SK-N-SH (cell line): ENCODE results near the gene HPN. TPM values are rescaled to one million over a fixed set of nuclear protein-coding genes. Genes with fewer than 3 reads are reported as not detected.
A peak's percentile ranks its signal among the peaks of the same experiment; 100 is the strongest.

Source experiments
- CTCF ChIA-PET: fragments of 300-600, 350-600 bp; formaldehyde crosslinking; extraction: SDS; loops from one replicate; lab custom pipeline; 2021; lab: Yijun Ruan, JAX
- POLR2A ChIA-PET: fragments of 350-600 bp; sonication (Branson Sonifier 250); formaldehyde crosslinking; extraction: SDS; loops from one replicate; lab custom pipeline; 2020; ENCODE audit warnings: antibody characterized with exemption, inconsistent platforms; lab: Yijun Ruan, JAX
- DNase-seq: peaks from one replicate; pipeline ENCODE4 v3.0.0; 2012
- H2AFZ ChIP-seq: fragments of 200-600 bp; sonication (generic); 2 replicates; pipeline ENCODE4 v1.8.1; 2016; ENCODE audit warnings: antibody characterized with exemption, mild to moderate bottlenecking, low read depth
- H3F3A ChIP-seq: fragments of 200-600 bp; sonication (generic); replicated peaks from 2 replicates; pipeline ENCODE3; 2016; ENCODE audit warnings: antibody characterized with exemption, mild to moderate bottlenecking; ENCODE audit not compliant: insufficient read depth
- H3K27ac ChIP-seq, 2 experiments: fragments of 200-500 bp in 1 of 2; fragments of 200-600 bp in 1 of 2; sonication (Bioruptor generic) in 1 of 2; sonication (generic), shearing (Covaris generic) in 1 of 2; 2 replicates each; pipeline versions ENCODE4 v1.5.1 to v1.6.1; 2014 to 2016; ENCODE audit warnings: low read depth in 2 of 2, inconsistent platforms in 1 of 2, low read length in 1 of 2, mild to moderate bottlenecking in 1 of 2, mixed read lengths in 1 of 2
- H3K27me3 ChIP-seq: fragments of 200-600 bp; sonication (generic), shearing (Covaris generic); 2 replicates; pipeline ENCODE4 v1.6.1; 2016; ENCODE audit warnings: mixed run types; ENCODE audit not compliant: insufficient read depth
- H3K36me3 ChIP-seq, 2 experiments: fragments of 200-500 bp in 1 of 2; fragments of 200-600 bp in 1 of 2; sonication (Bioruptor generic) in 1 of 2; sonication (generic) in 1 of 2; replicated peaks in 1 of 2; 2 replicates each; pipeline versions ENCODE3 to v1.5.1; 2014 to 2016; ENCODE audit warnings: low read length in 1 of 2, mild to moderate bottlenecking in 1 of 2; ENCODE audit not compliant: insufficient read depth in 2 of 2, control insufficient read depth in 1 of 2
- H3K4me1 ChIP-seq, 2 experiments: fragments of 200-500 bp in 1 of 2; fragments of 200-600 bp in 1 of 2; sonication (Bioruptor generic) in 1 of 2; sonication (generic), shearing (Covaris generic) in 1 of 2; 2 replicates each; pipeline versions ENCODE4 v1.5.1 to v1.6.1; 2014 to 2016; ENCODE audit warnings: low read depth in 1 of 2, low read length in 1 of 2, mixed run types in 1 of 2; ENCODE audit not compliant: insufficient read depth in 2 of 2, control insufficient read depth in 1 of 2
- H3K4me2 ChIP-seq: fragments of 200-600 bp; sonication (generic), shearing (Covaris generic); 2 replicates; pipeline ENCODE4 v1.6.1; 2017; ENCODE audit warnings: mixed run types
- H3K4me3 ChIP-seq, 2 experiments: fragments of 200-500 bp in 1 of 2; fragments of 200-600 bp in 1 of 2; sonication (Bioruptor generic) in 1 of 2; sonication (generic), shearing (Covaris generic) in 1 of 2; 2 replicates each; pipeline versions ENCODE4 v1.5.1 to v1.8.1; 2014 to 2016; ENCODE audit warnings: low read depth in 2 of 2, inconsistent platforms in 1 of 2, low read length in 1 of 2, mild to moderate bottlenecking in 1 of 2, mixed read lengths in 1 of 2, moderate library complexity in 1 of 2
- H3K79me2 ChIP-seq: fragments of 200-600 bp; sonication (generic); 2 replicates; pipeline ENCODE4 v1.8.1; 2017; ENCODE audit warnings: mild to moderate bottlenecking; ENCODE audit not compliant: insufficient read depth
- H3K9ac ChIP-seq: fragments of 200-600 bp; sonication (generic); 2 replicates; pipeline ENCODE4 v1.6.1; 2017; ENCODE audit warnings: mixed run types
- H3K9me2 ChIP-seq: fragments of 200-600 bp; sonication (generic); 2 replicates; pipeline ENCODE4 v1.6.1; 2017; ENCODE audit warnings: mixed run types
- H3K9me3 ChIP-seq: fragments of 200-600 bp; sonication (generic); 2 replicates; pipeline ENCODE4 v1.6.1; 2017; ENCODE audit warnings: mixed run types, mild to moderate bottlenecking, moderate library complexity
- H4K20me1 ChIP-seq: fragments of 200-600 bp; sonication (generic); 2 replicates; pipeline ENCODE4 v1.6.1; 2017; ENCODE audit warnings: mild to moderate bottlenecking, mixed run types; ENCODE audit not compliant: insufficient read depth
- CHD2 ChIP-seq: fragments of 150-350 bp; IDR thresholded peaks from 2 replicates; pipeline ENCODE4 v1.6.1; 2018; ENCODE audit warnings: low read length; ENCODE audit not compliant: partially characterized antibody
- ELF1 ChIP-seq: IDR thresholded peaks from 2 replicates; pipeline ENCODE4 v1.4.0; 2012
- EP300 ChIP-seq, 2 experiments: IDR thresholded peaks; 2 replicates each; pipeline versions ENCODE4 v1.4.0 to v1.6.1; 2012; ENCODE audit warnings: borderline replicate concordance in 1 of 2, low read depth in 1 of 2, low read length in 1 of 2
- FOXJ3 ChIP-seq: sonication (generic); formaldehyde crosslinking; IDR thresholded peaks from 2 replicates; pipeline ENCODE4 v1.5.1; 2020; ENCODE audit warnings: mild to moderate bottlenecking, missing genetic modification reagents
- JUND ChIP-seq: IDR thresholded peaks from 2 replicates; pipeline ENCODE4 v1.4.0; 2012
- MXI1 ChIP-seq: IDR thresholded peaks from 2 replicates; pipeline ENCODE4 v1.6.1; 2012; ENCODE audit warnings: mild to moderate bottlenecking, low read depth, low read length, improper control_type of control experiment
- NRF1 ChIP-seq: IDR thresholded peaks from 2 replicates; pipeline ENCODE4 v1.6.1; 2012; ENCODE audit warnings: low read depth, mild to moderate bottlenecking, low read length
- POLR2AphosphoS5 ChIP-seq: IDR thresholded peaks from 2 replicates; pipeline ENCODE4 v1.6.1; 2012; ENCODE audit warnings: low read depth, low read length
- RAD21 ChIP-seq: IDR thresholded peaks from 2 replicates; pipeline ENCODE4 v1.6.1; 2012; ENCODE audit warnings: mild to moderate bottlenecking, low read length
- RCOR1 ChIP-seq: fragments of 150-350 bp; IDR thresholded peaks from 2 replicates; pipeline ENCODE4 v1.6.1; 2017; ENCODE audit warnings: antibody characterized with exemption, low read length
- RXRA ChIP-seq: IDR thresholded peaks from 2 replicates; pipeline ENCODE4 v1.4.0; 2012; ENCODE audit warnings: low read depth, mild to moderate bottlenecking, borderline replicate concordance
- SMC3 ChIP-seq: IDR thresholded peaks from 2 replicates; pipeline ENCODE4 v1.6.1; 2012; ENCODE audit warnings: low read depth, low read length, improper control_type of control experiment
- TCF12 ChIP-seq: IDR thresholded peaks from 2 replicates; pipeline ENCODE4 v1.4.0; 2012
- TEAD4 ChIP-seq: IDR thresholded peaks from 2 replicates; pipeline ENCODE4 v1.4.0; 2012; ENCODE audit warnings: mild to moderate bottlenecking, borderline replicate concordance; ENCODE audit not compliant: insufficient read depth
- YY1 ChIP-seq: IDR thresholded peaks from 2 replicates; pipeline ENCODE4 v1.4.0; 2012; ENCODE audit warnings: low read depth, mild to moderate bottlenecking
- WGBS: methylation state at CpG from one replicate; pipeline ENCODE4 v1.1.6; 2017; ENCODE audit warnings: low lambda C conversion rate; 5-methylcytosine and 5-hydroxymethylcytosine counted together
- polyA plus RNA-seq, 3 experiments: library from polyadenylated mRNA; depleted of rRNA; stranded (reverse); fragments of >200 nt; gene quantifications; 2 replicates each; pipeline ENCODE4 v1.2.3, GENCODE V29; 2012
- TF ChIP-seq, protein P1 (sequence below): IDR thresholded peaks from 2 replicates; pipeline ENCODE4 v1.4.0; 2012; ENCODE audit warnings: low read depth
- TF ChIP-seq, protein P2 (sequence below): fragments of 200-600 bp; sonication (generic); IDR thresholded peaks from 2 replicates; pipeline ENCODE4 v1.6.1; 2017; ENCODE audit warnings: antibody characterized with exemption, mild to moderate bottlenecking, moderate library complexity

HPN gene
- polyA plus RNA-seq, 1 of the 3 experiments (the other 2 are of a cell fraction) = 0.05 TPM

DNA sequence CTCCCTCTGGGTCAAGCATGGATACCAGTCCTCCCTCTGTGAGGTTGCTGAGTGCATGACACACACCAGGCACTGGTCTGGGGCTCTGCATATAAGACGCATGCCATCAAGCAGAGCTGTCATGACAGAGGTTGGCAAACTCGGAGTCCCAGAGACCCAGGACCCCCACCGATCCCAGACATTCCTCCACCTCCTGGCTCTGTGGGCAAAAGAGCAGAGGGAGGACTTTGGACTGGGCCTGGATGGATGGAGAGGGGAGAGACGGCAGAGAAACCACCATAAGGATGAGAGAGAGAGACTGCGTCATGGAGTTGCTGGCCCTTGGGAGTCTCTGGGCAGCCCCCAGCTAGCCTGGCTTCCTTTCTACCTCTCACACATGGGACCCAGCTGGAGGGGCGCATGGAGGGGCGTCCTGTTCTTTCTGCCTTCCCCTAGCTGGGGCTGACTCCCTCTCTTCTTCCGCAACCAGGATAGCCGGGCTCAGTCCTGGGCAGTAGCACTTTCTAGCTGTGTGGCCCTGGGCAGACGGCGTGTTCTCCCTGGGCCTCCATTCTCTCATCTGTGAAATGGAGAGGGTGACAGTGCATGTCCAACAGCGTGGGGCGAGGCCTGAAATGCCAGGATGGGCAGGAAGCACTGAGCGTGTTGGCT lies 1.6 kb downstream of the HPN start:
- TF ChIP-seq JUND = no peak
- no peak for TF ChIP-seq ELF1
- no peak for TF ChIP-seq MXI1
- TF ChIP-seq CHD2 = no peak
- TF ChIP-seq RXRA = no peak
- no peak for TF ChIP-seq TCF12
- no peak for TF ChIP-seq NRF1
- no peak for TF ChIP-seq RAD21
- TF ChIP-seq POLR2AphosphoS5 = no peak
- TF ChIP-seq SMC3 = no peak
- Histone ChIP-seq H3K9me3 (no peaks in the 10 kb centered on the region), H3K4me2 (no peak overlapping the region), H3F3A (no peaks in the 10 kb centered on the region), H3K27ac (no peak overlapping the region), H3K36me3 (no peaks in the 10 kb centered on the region), H4K20me1 (no peaks in the 10 kb centered on the region), H3K79me2 (no peaks in the 10 kb centered on the region), H3K4me3 (no peak overlapping the region), H3K9me2 (no peaks in the 10 kb centered on the region), H2AFZ (no peak overlapping the region), H3K4me1 (no peaks in the 10 kb centered on the region), H3K27me3 (no peaks in the 10 kb centered on the region), H3K9ac (no peak overlapping the region)
- DNase-seq = no peak
- POLR2A ChIA-PET = no interaction called here
- CTCF ChIA-PET = interaction anchor here (0.6 to 5.2 kb wide), 16 partner anchors 11 to 205 kb away, joined by 3 to 86 read pairs (median 8); partner anchors contain the start of genes FXYD7 and SCN1B
- 69% methylated on average over 13 of the region's 14 CpGs for WGBS

DNA sequence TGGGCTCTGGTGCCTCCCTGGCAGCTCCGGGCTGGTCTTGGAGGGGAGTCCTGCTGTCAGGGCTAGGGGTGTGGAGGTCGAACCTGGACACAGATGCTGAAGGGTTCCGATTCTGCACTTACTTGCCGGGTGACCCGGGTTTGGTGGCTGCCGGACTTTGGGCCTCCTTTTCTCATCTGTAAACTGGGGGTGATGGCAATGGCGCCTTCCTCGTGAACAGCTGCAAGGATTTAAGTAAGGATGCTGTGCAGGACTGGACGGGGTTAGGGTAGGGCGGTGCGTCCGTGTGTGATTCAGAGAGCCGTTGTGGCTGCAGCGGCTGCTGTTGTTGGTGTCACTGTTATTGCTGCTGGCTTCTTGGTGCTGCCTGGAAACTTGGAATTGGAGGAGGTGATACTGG lies 2.4 kb downstream of the HPN start:
- Histone ChIP-seq H3K4me3 (no peak overlapping the region; a peak in 1 of 4 replicates), H2AFZ (no peak overlapping the region), H3K27ac (no peak overlapping the region), H3K79me2 (no peaks in the 10 kb centered on the region), H3K36me3 (no peaks in the 10 kb centered on the region), H3K27me3 (no peaks in the 10 kb centered on the region), H4K20me1 (no peaks in the 10 kb centered on the region), H3K9ac (no peak overlapping the region), H3K4me1 (peaks cover 0 to 2% of the 10 kb centered on the region in 2 experiments; a peak in 1 of 4 replicates), H3K4me2 (no peak overlapping the region), H3K9me2 (no peaks in the 10 kb centered on the region), H3K9me3 (no peaks in the 10 kb centered on the region), H3F3A (no peaks in the 10 kb centered on the region)
- no peak for TF ChIP-seq FOXJ3 (CRISPR knock-in tag)
- TF ChIP-seq NRF1 = no peak
- ChIA-PET CTCF (interaction anchor here (0.6 to 5.2 kb wide), 50 partner anchors 12 to 697 kb away, joined by 3 to 86 read pairs (median 5); partner anchors contain the start of genes FXYD3, FXYD7, LGI4 and SCN1B), POLR2A (no interaction called here)
- no peak for DNase-seq
- WGBS = 51% methylated on average over 11 of the region's 14 CpGs

DNA sequence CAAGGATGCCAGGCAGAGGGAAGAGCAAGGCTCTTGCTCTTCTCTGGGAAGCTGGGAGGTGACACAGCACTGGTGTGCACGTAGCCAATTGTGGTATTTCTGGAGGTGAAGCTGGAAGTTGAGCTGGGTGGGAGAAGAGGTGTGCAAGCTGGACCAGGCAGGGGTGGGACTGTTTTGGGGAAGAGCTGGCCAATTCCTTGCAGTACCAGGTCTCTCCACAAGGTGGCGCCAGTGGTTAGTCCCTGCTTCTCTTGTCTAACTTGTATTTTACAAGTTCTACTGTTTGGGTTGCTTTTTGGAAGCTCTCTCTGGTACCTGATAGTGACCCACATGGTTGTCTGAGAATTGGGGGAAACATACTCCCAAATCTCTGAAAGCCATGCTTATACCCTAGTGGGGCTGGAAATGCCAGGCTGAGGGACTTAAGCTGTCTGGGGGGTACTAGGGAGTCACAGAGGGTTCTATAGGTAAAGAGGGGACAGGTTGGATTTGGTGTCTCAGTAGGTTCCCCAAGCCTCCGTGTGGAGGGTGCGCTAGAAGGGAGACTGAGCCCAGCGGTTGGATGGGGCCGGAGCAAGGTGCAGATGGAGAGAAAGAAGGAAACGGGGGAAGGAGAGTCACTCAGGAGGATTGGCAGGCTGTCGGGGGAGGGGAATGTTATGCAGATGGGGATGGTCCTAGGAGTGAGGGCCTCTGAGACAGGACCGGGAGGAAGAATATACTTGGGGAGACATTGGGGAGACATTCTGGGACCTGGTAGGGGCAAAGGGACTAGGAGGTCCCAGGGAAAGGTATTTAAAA lies 3.0 kb downstream of the HPN start:
- TF ChIP-seq RCOR1 (0 out of 2 replicates have a peak, but pooled peaks have one; percentile 25), TEAD4 (no peak), MXI1 (no peak), FOXJ3 (CRISPR knock-in tag) (no peak), SMC3 (peak; percentile 47), RAD21 (peak; percentile 62), POLR2AphosphoS5 (no peak), JUND (no peak), CHD2 (peak; percentile 12), YY1 (no peak), EP300 (IDR thresholded peaks at IDR 0.05; ENCODE audit: borderline replicate concordance in 1 of 2, low read depth in 1 of 2, low read length in 1 of 2) (no peak)
- TF ChIP-seq, protein P1, sequence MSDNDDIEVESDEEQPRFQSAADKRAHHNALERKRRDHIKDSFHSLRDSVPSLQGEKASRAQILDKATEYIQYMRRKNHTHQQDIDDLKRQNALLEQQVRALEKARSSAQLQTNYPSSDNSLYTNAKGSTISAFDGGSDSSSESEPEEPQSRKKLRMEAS = no peak
- TF ChIP-seq, protein P2, sequence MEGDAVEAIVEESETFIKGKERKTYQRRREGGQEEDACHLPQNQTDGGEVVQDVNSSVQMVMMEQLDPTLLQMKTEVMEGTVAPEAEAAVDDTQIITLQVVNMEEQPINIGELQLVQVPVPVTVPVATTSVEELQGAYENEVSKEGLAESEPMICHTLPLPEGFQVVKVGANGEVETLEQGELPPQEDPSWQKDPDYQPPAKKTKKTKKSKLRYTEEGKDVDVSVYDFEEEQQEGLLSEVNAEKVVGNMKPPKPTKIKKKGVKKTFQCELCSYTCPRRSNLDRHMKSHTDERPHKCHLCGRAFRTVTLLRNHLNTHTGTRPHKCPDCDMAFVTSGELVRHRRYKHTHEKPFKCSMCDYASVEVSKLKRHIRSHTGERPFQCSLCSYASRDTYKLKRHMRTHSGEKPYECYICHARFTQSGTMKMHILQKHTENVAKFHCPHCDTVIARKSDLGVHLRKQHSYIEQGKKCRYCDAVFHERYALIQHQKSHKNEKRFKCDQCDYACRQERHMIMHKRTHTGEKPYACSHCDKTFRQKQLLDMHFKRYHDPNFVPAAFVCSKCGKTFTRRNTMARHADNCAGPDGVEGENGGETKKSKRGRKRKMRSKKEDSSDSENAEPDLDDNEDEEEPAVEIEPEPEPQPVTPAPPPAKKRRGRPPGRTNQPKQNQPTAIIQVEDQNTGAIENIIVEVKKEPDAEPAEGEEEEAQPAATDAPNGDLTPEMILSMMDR = peak; percentile 98
- DNase-seq = peak; percentile 85
- no peak overlapping the region for H2AFZ ChIP-seq
- ChIA-PET CTCF (interaction anchor here (0.6 to 5.2 kb wide), 57 partner anchors 11 to 696 kb away, joined by 3 to 86 read pairs (median 5); partner anchors contain the start of genes FXYD3, FXYD7, LGI4 and SCN1B), POLR2A (interaction anchor here (0.6 kb wide), 1 partner anchor 79 kb away, joined by 3 read pairs; no protein-coding TSS in a partner anchor)
- H3K4me2 ChIP-seq = no peak overlapping the region
- no peaks in the 10 kb centered on the region for H3K27me3 ChIP-seq
- H3K27ac ChIP-seq = no peak overlapping the region
- H4K20me1 ChIP-seq = no peaks in the 10 kb centered on the region
- H3K9ac ChIP-seq = no peak overlapping the region
- H3K9me2 ChIP-seq = no peaks in the 10 kb centered on the region
- peaks cover 0 to 8% of the 10 kb centered on the region in 2 experiments; a peak in 1 of 4 replicates for H3K4me1 ChIP-seq
- no peaks in the 10 kb centered on the region for H3K79me2 ChIP-seq
- 43% methylated on average over 9 of the region's 9 CpGs for WGBS
- H3K9me3 ChIP-seq = no peaks in the 10 kb centered on the region
- peak overlapping the region in 1 of 2 experiments; percentile 26; a peak in 1 of 4 replicates for H3K4me3 ChIP-seq
- no peaks in the 10 kb centered on the region for H3K36me3 ChIP-seq
- H3F3A ChIP-seq = no peaks in the 10 kb centered on the region
